Activated CD4-positive, alpha-beta memory T cell treated with anti-CD3 and anti-CD28 coated beads for 36 hours (primary cell): ENCODE measurements around the gene WWC1. TPM values are rescaled to one million over a fixed set of nuclear protein-coding genes. Genes with fewer than 3 reads are reported as not detected.

Experiments used
- CTCF ChIA-PET: fragments of 350-600 bp; sonication (Branson Sonifier 250); formaldehyde crosslinking; loops from one replicate; lab custom pipeline; 2021; ENCODE audit warnings: antibody characterized with exemption, inconsistent platforms; lab: Charles Lee
- POLR2A ChIA-PET: fragments of 350-600 bp; sonication (Branson Sonifier 250); formaldehyde crosslinking; loops from one replicate; lab custom pipeline; 2021; ENCODE audit warnings: antibody characterized with exemption; lab: Charles Lee
- DNase-seq: peaks from one replicate; pipeline ENCODE4 v3.0.0-alpha.2; 2020
- H3K27ac Mint-ChIP-seq: one replicate; pipeline ENCODE4 v1.8.0; 2021; ENCODE audit warnings: mixed read lengths
- H3K27me3 Mint-ChIP-seq: one replicate; pipeline ENCODE4 v1.8.0; 2021; ENCODE audit warnings: mixed read lengths
- H3K36me3 Mint-ChIP-seq: one replicate; pipeline ENCODE4 v1.8.0; 2021; ENCODE audit warnings: mixed read lengths
- H3K4me1 Mint-ChIP-seq: one replicate; pipeline ENCODE4 v1.8.0; 2021; ENCODE audit warnings: low read depth, mixed read lengths
- H3K4me3 Mint-ChIP-seq: one replicate; pipeline ENCODE4 v1.8.0; 2021; ENCODE audit warnings: mild to moderate bottlenecking, mixed read lengths
- H3K9me3 Mint-ChIP-seq: one replicate; pipeline ENCODE4 v1.8.0; 2021; ENCODE audit warnings: mixed read lengths
- intact Hi-C: fragments of 100-400 bp; cut with micrococcal nuclease; formaldehyde crosslinking; loops from one replicate; pipeline ENCODE4 v1.15.1; 2023
- total RNA-seq, 2 experiments: library from RNA; stranded (reverse); gene quantifications; one replicate each; pipeline ENCODE4 v1.2.3, GENCODE V29; 2021

Gene WWC1
- total RNA-seq, 2 experiments from 2014 or later: 0.82 to 1.3 TPM

GRCh38 chr5:168362097-168362885 is 70.8 kb downstream of the WWC1 start:
- Mint-ChIP-seq H3K27ac (no peak overlapping the region), H3K36me3 (no peaks in the 10 kb centered on the region), H3K4me1 (no peaks in the 10 kb centered on the region), H3K27me3 (no peaks in the 10 kb centered on the region), H3K4me3 (no peak overlapping the region), H3K9me3 (no peaks in the 10 kb centered on the region)
- ChIA-PET CTCF (no interaction called here), POLR2A (no interaction called here)
- intact Hi-C loops: no loop called here
- no peak for DNase-seq

GRCh38 chr5:168364151-168364661 is 72.8 kb downstream of the WWC1 start:
- intact Hi-C loops: no loop called here
- CTCF ChIA-PET: no interaction called here

GRCh38 chr5:168364750-168365550 is 73.5 kb downstream of the WWC1 start:
- H3K4me1 Mint-ChIP-seq: no peaks in the 10 kb centered on the region
- no peaks in the 10 kb centered on the region for H3K27me3 Mint-ChIP-seq
- H3K27ac Mint-ChIP-seq: no peak overlapping the region
- no peak overlapping the region for H3K4me3 Mint-ChIP-seq
- DNase-seq: no peak
- CTCF ChIA-PET: no interaction called here
- no peaks in the 10 kb centered on the region for H3K36me3 Mint-ChIP-seq
- POLR2A ChIA-PET: no interaction called here
- intact Hi-C loops: no loop called here
- no peaks in the 10 kb centered on the region for H3K9me3 Mint-ChIP-seq

More at GRCh38 chr5:168364151-168364661, 72.8 kb downstream of the WWC1 start:
- H3K36me3 Mint-ChIP-seq: no peaks in the 10 kb centered on the region
- no peak for DNase-seq
- no peak overlapping the region for H3K4me3 Mint-ChIP-seq
- H3K9me3 Mint-ChIP-seq: no peaks in the 10 kb centered on the region
- H3K27me3 Mint-ChIP-seq: no peaks in the 10 kb centered on the region
- no peaks in the 10 kb centered on the region for H3K4me1 Mint-ChIP-seq
- POLR2A ChIA-PET: no interaction called here
- H3K27ac Mint-ChIP-seq: no peak overlapping the region

- no peaks in the 10 kb centered on the region for H3K4me1 Mint-ChIP-seq
- CTCF ChIA-PET: no interaction called here
- no peaks in the 10 kb centered on the region for H3K36me3 Mint-ChIP-seq
- no peaks in the 10 kb centered on the region for H3K9me3 Mint-ChIP-seq
- POLR2A ChIA-PET: no interaction called here
- DNase-seq: no peak
- H3K4me3 Mint-ChIP-seq: no peak overlapping the region
- intact Hi-C loops: no loop called here
- H3K27ac Mint-ChIP-seq: no peak overlapping the region
- no peaks in the 10 kb centered on the region for H3K27me3 Mint-ChIP-seq
Observed at GRCh38 chr5:168365581-168366081, 74.2 kb downstream of the WWC1 start.

GRCh38 chr5:168366116-168366515 is 74.7 kb downstream of the WWC1 start:
- Mint-ChIP-seq H3K4me3 (no peak overlapping the region), H3K36me3 (no peaks in the 10 kb centered on the region), H3K9me3 (no peaks in the 10 kb centered on the region), H3K27ac (no peak overlapping the region), H3K27me3 (no peaks in the 10 kb centered on the region), H3K4me1 (no peaks in the 10 kb centered on the region)
- POLR2A ChIA-PET: no interaction called here
- intact Hi-C loops: no loop called here
- CTCF ChIA-PET: no interaction called here
- DNase-seq: no peak

- POLR2A ChIA-PET: no interaction called here
- intact Hi-C loops: no loop called here
Observed at GRCh38 chr5:168368854-168369253, 77.4 kb downstream of the WWC1 start.

DNA sequence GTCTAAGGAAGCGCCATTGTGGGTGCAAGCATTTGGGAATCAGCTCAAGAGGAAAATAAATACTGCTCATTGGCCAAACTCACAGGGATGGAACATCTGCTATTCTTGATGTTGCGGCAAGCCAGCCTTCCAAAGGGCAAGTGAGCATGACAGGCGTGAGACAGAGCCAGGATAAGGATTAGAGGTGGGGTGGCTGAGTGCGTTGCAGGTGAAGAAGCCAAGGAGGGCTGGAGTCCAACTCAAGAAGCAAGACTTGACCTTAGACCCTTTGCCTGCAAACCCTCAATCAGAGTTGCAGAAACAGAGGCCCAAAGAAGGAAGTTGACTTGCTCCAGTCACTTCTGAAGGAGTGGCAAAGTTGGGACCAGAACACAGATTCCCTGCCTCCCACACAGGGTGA is 79.4 kb downstream of the WWC1 start:
- ChIA-PET POLR2A (no interaction called here), CTCF (no interaction called here)
- no peaks in the 10 kb centered on the region for H3K9me3 Mint-ChIP-seq
- no peak for DNase-seq
- H3K27ac Mint-ChIP-seq: no peak overlapping the region
- H3K36me3 Mint-ChIP-seq: no peaks in the 10 kb centered on the region
- intact Hi-C loops: no loop called here
- no peaks in the 10 kb centered on the region for H3K4me1 Mint-ChIP-seq
- no peak overlapping the region for H3K4me3 Mint-ChIP-seq
- H3K27me3 Mint-ChIP-seq: no peaks in the 10 kb centered on the region

More at GRCh38 chr5:168368854-168369253, 77.4 kb downstream of the WWC1 start:
- DNase-seq: no peak
- H3K4me3 Mint-ChIP-seq: no peak overlapping the region
- CTCF ChIA-PET: no interaction called here
- H3K27me3 Mint-ChIP-seq: no peaks in the 10 kb centered on the region
- H3K4me1 Mint-ChIP-seq: no peaks in the 10 kb centered on the region
- no peaks in the 10 kb centered on the region for H3K36me3 Mint-ChIP-seq
- H3K9me3 Mint-ChIP-seq: no peaks in the 10 kb centered on the region
- H3K27ac Mint-ChIP-seq: no peak overlapping the region

GRCh38 chr5:168372356-168372946 is 81.0 kb downstream of the WWC1 start:
- peaks cover 10% of the 10 kb centered on the region for H3K4me1 Mint-ChIP-seq
- H3K4me3 Mint-ChIP-seq: no peak overlapping the region
- ChIA-PET POLR2A (no interaction called here), CTCF (no interaction called here)
- H3K36me3 Mint-ChIP-seq: no peaks in the 10 kb centered on the region
- H3K27me3 Mint-ChIP-seq: no peaks in the 10 kb centered on the region
- intact Hi-C loops: no loop called here
- H3K9me3 Mint-ChIP-seq: no peaks in the 10 kb centered on the region
- DNase-seq: no peak
- H3K27ac Mint-ChIP-seq: no peak overlapping the region

GRCh38 chr5:168374532-168374931 is 83.1 kb downstream of the WWC1 start:
- intact Hi-C loops: no loop called here
- no peak overlapping the region for H3K27ac Mint-ChIP-seq
- H3K4me3 Mint-ChIP-seq: no peak overlapping the region
- peaks cover 14% of the 10 kb centered on the region for H3K4me1 Mint-ChIP-seq
- H3K27me3 Mint-ChIP-seq: no peaks in the 10 kb centered on the region
- no peak for DNase-seq
- no peaks in the 10 kb centered on the region for H3K36me3 Mint-ChIP-seq
- ChIA-PET POLR2A (no interaction called here), CTCF (no interaction called here)
- H3K9me3 Mint-ChIP-seq: no peaks in the 10 kb centered on the region

GRCh38 chr5:168375214-168375613 is 83.8 kb downstream of the WWC1 start:
- H3K27me3 Mint-ChIP-seq: no peaks in the 10 kb centered on the region
- ChIA-PET POLR2A (interaction anchor here (0.7 kb wide), 1 partner anchor 12 kb away, joined by 4 read pairs; no protein-coding TSS in a partner anchor), CTCF (no interaction called here)
- no peak for DNase-seq
- H3K27ac Mint-ChIP-seq: no peak overlapping the region
- H3K9me3 Mint-ChIP-seq: no peaks in the 10 kb centered on the region
- H3K4me1 Mint-ChIP-seq: peaks cover 14% of the 10 kb centered on the region
- no peaks in the 10 kb centered on the region for H3K36me3 Mint-ChIP-seq
- intact Hi-C loops: no loop called here
- H3K4me3 Mint-ChIP-seq: no peak overlapping the region

GRCh38 chr5:168377525-168377924 is 86.1 kb downstream of the WWC1 start:
- no peak overlapping the region for H3K4me3 Mint-ChIP-seq
- peaks cover 23% of the 10 kb centered on the region for H3K4me1 Mint-ChIP-seq
- no peak for DNase-seq
- no peaks in the 10 kb centered on the region for H3K9me3 Mint-ChIP-seq
- no peaks in the 10 kb centered on the region for H3K36me3 Mint-ChIP-seq
- no peaks in the 10 kb centered on the region for H3K27me3 Mint-ChIP-seq
- ChIA-PET POLR2A (interaction anchor here (0.6 kb wide), 1 partner anchor 83 kb away, joined by 3 read pairs; no protein-coding TSS in a partner anchor), CTCF (no interaction called here)
- intact Hi-C loops: no loop called here
- H3K27ac Mint-ChIP-seq: no peak overlapping the region

DNA sequence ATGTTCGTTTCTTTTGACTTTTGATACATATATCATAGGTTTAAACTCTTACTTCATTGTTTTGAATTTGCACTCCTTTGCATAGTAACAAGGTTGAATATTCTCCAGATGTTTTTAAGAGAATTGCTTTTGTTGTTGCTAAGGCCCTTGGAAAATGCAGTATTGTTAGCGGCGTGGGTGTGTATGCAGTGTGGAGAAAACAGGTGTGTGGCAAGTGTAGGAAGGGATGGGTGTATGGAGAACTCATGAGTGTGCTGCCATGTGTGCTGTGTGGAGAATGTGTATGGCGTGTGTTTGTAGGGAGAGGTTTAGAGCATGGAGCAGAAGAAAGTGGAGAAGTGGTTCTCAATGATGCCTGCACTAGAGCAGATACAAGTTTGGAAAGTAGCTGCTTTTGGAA is 87.3 kb downstream of the WWC1 start:
- peaks cover 29% of the 10 kb centered on the region for H3K4me1 Mint-ChIP-seq
- POLR2A ChIA-PET: no interaction called here
- no peaks in the 10 kb centered on the region for H3K9me3 Mint-ChIP-seq
- intact Hi-C loops: no loop called here
- no peak for DNase-seq
- no peak overlapping the region for H3K27ac Mint-ChIP-seq
- H3K4me3 Mint-ChIP-seq: no peak overlapping the region
- CTCF ChIA-PET: no interaction called here
- H3K27me3 Mint-ChIP-seq: no peaks in the 10 kb centered on the region
- no peaks in the 10 kb centered on the region for H3K36me3 Mint-ChIP-seq
